Glutamatergic neuron (in vitro differentiated cells): Measurements from ENCODE around the gene CENPB. TPM values are rescaled to one million over a fixed set of nuclear protein-coding genes. Genes with fewer than 3 reads are reported as not detected.

Experiments used
- DNase-seq: peaks from one replicate; pipeline ENCODE4 v3.0.0; 2022
- H3K27ac Mint-ChIP-seq: one replicate; pipeline ENCODE4 v1.8.0; 2020; ENCODE audit warnings: mild to moderate bottlenecking, mixed read lengths, inconsistent platforms; ENCODE audit not compliant: unreplicated experiment
- H3K27me3 Mint-ChIP-seq: one replicate; pipeline ENCODE4 v1.8.0; 2020; ENCODE audit warnings: mild to moderate bottlenecking, moderate library complexity, mixed read lengths, inconsistent platforms; ENCODE audit not compliant: unreplicated experiment
- H3K36me3 Mint-ChIP-seq: one replicate; pipeline ENCODE4 v1.8.0; 2020; ENCODE audit warnings: mild to moderate bottlenecking, mixed read lengths, inconsistent platforms; ENCODE audit not compliant: unreplicated experiment
- H3K4me1 Mint-ChIP-seq: one replicate; pipeline ENCODE4 v1.8.0; 2020; ENCODE audit warnings: mild to moderate bottlenecking, low read depth, mixed read lengths, inconsistent platforms; ENCODE audit not compliant: unreplicated experiment
- H3K4me3 Mint-ChIP-seq: one replicate; pipeline ENCODE4 v1.8.0; 2020; ENCODE audit warnings: mild to moderate bottlenecking, mixed read lengths, inconsistent platforms; ENCODE audit not compliant: unreplicated experiment
- H3K9me3 Mint-ChIP-seq: one replicate; pipeline ENCODE4 v1.8.0; 2020; ENCODE audit warnings: mild to moderate bottlenecking, moderate library complexity, mixed read lengths, inconsistent platforms; ENCODE audit not compliant: unreplicated experiment
- total RNA-seq: library from RNA; stranded (reverse); fragmentation: NEBNext Ultra II Directional; extraction: Animal tissue kit (Norgen Biotek cat#: 25700); gene quantifications from one replicate; pipeline ENCODE4 v1.2.1, GENCODE V29; 2021; ENCODE audit not compliant: unreplicated experiment
- TF ChIP-seq, protein P1 (sequence below): fragments of 200-600 bp; sonication (generic); IDR thresholded peaks from one replicate; pipeline ENCODE4 v1.5.0; 2021; ENCODE audit not compliant: partially characterized antibody, unreplicated experiment

The CENPB gene
- total RNA-seq, 1 donor from 2014 or later, result 47.1 TPM

DNA sequence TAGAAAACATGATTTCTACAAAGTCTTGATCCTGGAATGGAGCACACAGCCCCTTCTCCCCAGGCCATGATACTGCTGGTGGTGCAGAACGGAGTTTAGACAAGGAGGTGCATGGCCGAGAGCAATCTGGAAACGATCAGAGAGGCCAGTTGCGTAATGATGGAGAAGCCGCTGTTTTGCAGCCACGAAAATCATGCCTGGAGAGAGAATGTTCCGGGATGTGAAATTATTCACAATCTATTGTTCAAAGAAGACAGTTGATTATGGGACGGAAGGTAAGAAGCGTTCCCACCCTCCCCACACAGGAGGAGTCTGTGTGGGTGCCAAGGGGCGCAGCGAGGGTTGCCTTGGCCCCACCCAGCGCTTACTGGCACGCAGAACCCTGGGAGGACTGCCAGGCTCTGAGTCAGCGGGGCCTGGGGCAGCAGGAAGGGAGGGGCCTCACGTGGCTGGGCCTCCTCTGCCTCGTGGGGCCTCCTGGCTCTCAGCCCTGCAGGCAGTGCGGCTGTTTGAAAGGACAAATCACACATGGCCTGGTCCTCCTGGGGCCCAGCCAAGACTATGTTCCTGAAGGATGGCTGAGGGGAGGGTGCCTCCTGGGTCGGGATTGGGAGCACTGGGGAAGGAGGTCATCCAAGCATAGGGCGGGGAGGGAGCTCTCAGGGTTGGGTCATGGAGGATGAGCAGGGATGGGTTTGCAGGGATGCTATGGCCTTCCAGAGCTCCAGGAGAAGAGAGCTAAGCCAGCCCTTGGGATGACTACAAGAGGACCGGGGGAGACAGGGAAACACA, 25.1 kb upstream of the CENPB start:
- TF ChIP-seq, protein P1, sequence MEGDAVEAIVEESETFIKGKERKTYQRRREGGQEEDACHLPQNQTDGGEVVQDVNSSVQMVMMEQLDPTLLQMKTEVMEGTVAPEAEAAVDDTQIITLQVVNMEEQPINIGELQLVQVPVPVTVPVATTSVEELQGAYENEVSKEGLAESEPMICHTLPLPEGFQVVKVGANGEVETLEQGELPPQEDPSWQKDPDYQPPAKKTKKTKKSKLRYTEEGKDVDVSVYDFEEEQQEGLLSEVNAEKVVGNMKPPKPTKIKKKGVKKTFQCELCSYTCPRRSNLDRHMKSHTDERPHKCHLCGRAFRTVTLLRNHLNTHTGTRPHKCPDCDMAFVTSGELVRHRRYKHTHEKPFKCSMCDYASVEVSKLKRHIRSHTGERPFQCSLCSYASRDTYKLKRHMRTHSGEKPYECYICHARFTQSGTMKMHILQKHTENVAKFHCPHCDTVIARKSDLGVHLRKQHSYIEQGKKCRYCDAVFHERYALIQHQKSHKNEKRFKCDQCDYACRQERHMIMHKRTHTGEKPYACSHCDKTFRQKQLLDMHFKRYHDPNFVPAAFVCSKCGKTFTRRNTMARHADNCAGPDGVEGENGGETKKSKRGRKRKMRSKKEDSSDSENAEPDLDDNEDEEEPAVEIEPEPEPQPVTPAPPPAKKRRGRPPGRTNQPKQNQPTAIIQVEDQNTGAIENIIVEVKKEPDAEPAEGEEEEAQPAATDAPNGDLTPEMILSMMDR, result no peak
- peaks cover 7% of the 10 kb centered on the region for H3K27me3 Mint-ChIP-seq
- peak overlapping the region; percentile 82 for H3K27ac Mint-ChIP-seq
- DNase-seq, result peak; percentile 54
- H3K4me3 Mint-ChIP-seq, result peak overlapping the region; percentile 9
- peaks cover 9% of the 10 kb centered on the region for H3K9me3 Mint-ChIP-seq
- peaks cover 23% of the 10 kb centered on the region for H3K4me1 Mint-ChIP-seq
- H3K36me3 Mint-ChIP-seq, result no peaks in the 10 kb centered on the region

DNA sequence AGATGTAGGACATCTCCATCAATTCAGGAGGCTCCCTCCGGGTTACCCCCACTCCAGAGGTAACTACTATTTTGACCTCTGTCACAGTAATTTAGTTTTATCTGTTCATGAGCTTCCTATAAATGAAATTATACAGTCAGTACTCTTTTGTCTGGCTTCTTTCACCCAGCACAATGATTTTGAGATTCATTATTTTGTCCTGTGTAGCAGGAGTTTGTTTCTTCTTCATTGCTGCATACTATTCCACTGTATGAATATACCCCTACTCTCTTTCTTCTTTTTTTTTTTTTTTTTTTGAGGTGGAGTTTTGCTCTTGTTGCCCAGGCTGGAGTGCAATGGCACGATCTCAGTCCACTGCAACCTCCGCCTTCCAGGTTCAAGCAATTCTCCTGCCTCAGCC, 22.0 kb upstream of the CENPB start:
- TF ChIP-seq, protein P1, result no peak
- no peak for DNase-seq
- Mint-ChIP-seq H3K27me3 (peaks cover 9% of the 10 kb centered on the region), H3K9me3 (peaks cover 9% of the 10 kb centered on the region), H3K27ac (no peak overlapping the region), H3K36me3 (no peaks in the 10 kb centered on the region), H3K4me3 (no peak overlapping the region), H3K4me1 (peaks cover 40% of the 10 kb centered on the region)

DNA sequence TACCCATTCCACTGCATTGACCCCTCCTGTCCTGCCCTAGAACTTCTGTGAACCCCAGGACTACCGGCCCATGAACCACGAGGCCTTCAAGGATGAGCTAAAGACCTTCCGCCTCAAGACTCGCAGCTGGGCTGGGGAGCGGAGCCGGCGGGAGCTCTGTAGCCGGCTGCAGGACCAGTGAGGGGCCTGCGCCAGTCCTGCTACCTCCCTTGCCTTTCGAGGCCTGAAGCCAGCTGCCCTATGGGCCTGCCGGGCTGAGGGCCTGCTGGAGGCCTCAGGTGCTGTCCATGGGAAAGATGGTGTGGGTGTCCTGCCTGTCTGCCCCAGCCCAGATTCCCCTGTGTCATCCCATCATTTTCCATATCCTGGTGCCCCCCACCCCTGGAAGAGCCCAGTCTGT, 18.2 kb upstream of the CENPB start:
- no peak for DNase-seq
- TF ChIP-seq, protein P1, result no peak
- Mint-ChIP-seq H3K9me3 (peaks cover 10% of the 10 kb centered on the region), H3K4me1 (peaks cover 47% of the 10 kb centered on the region), H3K36me3 (peaks cover 7% of the 10 kb centered on the region), H3K27ac (no peak overlapping the region), H3K27me3 (peaks cover 15% of the 10 kb centered on the region), H3K4me3 (no peak overlapping the region)

DNA sequence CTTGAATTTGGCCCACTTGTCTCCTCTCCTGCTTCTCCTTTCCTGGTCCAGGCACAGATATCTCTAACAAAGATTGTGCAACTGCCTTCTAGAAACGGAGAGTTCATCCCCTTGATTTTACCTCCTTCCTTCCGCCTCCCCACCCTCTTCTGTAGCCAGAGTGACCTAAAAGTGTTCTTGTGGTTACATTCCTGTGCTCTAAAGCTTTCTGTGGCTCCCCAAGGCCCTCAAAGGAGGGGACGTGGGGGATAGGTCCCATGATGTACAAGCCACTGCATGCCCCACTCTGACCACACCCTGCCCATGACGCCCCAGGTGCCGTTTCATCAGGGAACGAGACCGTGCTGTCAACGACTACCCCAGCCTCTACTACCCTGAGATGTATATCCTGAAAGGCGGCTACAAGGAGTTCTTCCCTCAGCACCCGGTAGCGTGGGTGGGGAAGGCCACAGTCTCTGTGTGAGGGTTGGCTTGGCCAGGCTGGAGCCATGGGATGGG, 17.8 kb upstream of the CENPB start:
- H3K9me3 Mint-ChIP-seq, result peaks cover 13% of the 10 kb centered on the region
- DNase-seq, result no peak
- H3K36me3 Mint-ChIP-seq, result peaks cover 7% of the 10 kb centered on the region
- TF ChIP-seq, protein P1, result no peak
- peaks cover 51% of the 10 kb centered on the region for H3K4me1 Mint-ChIP-seq
- H3K4me3 Mint-ChIP-seq, result no peak overlapping the region
- H3K27ac Mint-ChIP-seq, result no peak overlapping the region
- peaks cover 15% of the 10 kb centered on the region for H3K27me3 Mint-ChIP-seq

DNA sequence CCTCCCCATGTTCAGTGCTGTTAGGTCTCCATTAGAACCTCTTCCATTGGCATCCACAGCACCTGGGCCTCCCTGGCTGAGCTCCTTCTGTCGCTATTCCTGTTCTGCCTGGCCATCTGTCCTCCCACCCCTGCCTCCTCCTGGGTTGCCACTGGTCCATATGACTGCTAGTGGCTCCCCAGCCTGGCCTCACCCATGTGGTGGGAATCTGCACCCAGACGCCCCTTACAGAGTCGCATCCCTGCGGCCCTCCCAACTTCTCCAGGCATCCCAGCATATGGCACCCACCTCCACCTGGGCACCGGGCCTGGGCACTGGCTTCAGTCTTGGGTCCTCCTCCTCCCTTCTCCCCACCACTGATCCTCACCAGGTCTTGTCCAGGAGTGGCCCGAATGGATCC, 17.3 kb upstream of the CENPB start:
- Mint-ChIP-seq H3K4me3 (peak overlapping the region; percentile 60), H3K9me3 (peaks cover 14% of the 10 kb centered on the region), H3K4me1 (peaks cover 55% of the 10 kb centered on the region), H3K27me3 (peaks cover 17% of the 10 kb centered on the region), H3K27ac (peak overlapping the region; percentile 83), H3K36me3 (peaks cover 7% of the 10 kb centered on the region)
- TF ChIP-seq, protein P1, result no peak
- DNase-seq, result no peak
